Stomach smooth muscle (tissue), 2 donors: Measurements from ENCODE around the gene NSA2.
"Not testable (repeated sequence)": the region's sequence is repeated elsewhere in the genome, so short reads cannot be mapped to it uniquely, and the experiment has no call there.

Experiments
- H3K27ac ChIP-seq: one replicate; pipeline ENCODE4 v1.7.0; 2013; ENCODE audit warnings: mild to moderate bottlenecking, low read length, inconsistent platforms
- H3K27me3 ChIP-seq, 2 donors: one replicate each; pipeline ENCODE4 v1.7.0; 2013; ENCODE audit warnings: low read length in 2 of 2; ENCODE audit not compliant: insufficient read depth in 2 of 2, control insufficient read depth in 1 of 2
- H3K36me3 ChIP-seq, 2 donors: one replicate each; pipeline ENCODE4 v1.7.0; 2013; ENCODE audit warnings: low read length in 2 of 2; ENCODE audit not compliant: control insufficient read depth in 2 of 2, insufficient read depth in 2 of 2
- H3K4me1 ChIP-seq: one replicate; pipeline ENCODE4 v1.7.0; 2013; ENCODE audit warnings: low read length; ENCODE audit not compliant: control insufficient read depth, insufficient read depth
- H3K4me3 ChIP-seq, 2 donors: one replicate each; pipeline ENCODE4 v1.7.0; 2013; ENCODE audit warnings: low read length in 2 of 2
- H3K9ac ChIP-seq, 2 donors: one replicate each; pipeline ENCODE4 v1.7.0; 2013; ENCODE audit warnings: low read length in 2 of 2, mild to moderate bottlenecking in 1 of 2
- H3K9me3 ChIP-seq, 2 donors: one replicate each; pipeline ENCODE4 v1.7.0; 2013; ENCODE audit warnings: low read length in 2 of 2; ENCODE audit not compliant: control insufficient read depth in 2 of 2
- donor health status: healthy.
- donor health status: Pancreatic carcinoma.

NSA2 gene

GRCh38 chr5:74765929-74766328, 1.1 kb upstream of the NSA2 start:
- Histone ChIP-seq H3K27me3 (no peaks in the 10 kb centered on the region), H3K27ac (no peak overlapping the region), H3K9me3 (no peaks in the 10 kb centered on the region), H3K9ac (peak overlapping the region; percentile 90 to 92), H3K4me1 (peaks cover 22% of the 10 kb centered on the region), H3K4me3 (peak overlapping the region; percentile 97 to 100), H3K36me3 (peaks cover 6 to 11% of the 10 kb centered on the region in 2 donors)

- H3K36me3 ChIP-seq = peaks cover 9 to 15% of the 10 kb centered on the region in 2 donors
- peaks cover 22% of the 10 kb centered on the region for H3K4me1 ChIP-seq
- peak overlapping the region; percentile 49 for H3K27ac ChIP-seq
- H3K9ac ChIP-seq = peak overlapping the region; percentile 90 to 92
- H3K27me3 ChIP-seq = no peaks in the 10 kb centered on the region
- H3K4me3 ChIP-seq = peak overlapping the region; percentile 97 to 100
- H3K9me3 ChIP-seq = no peaks in the 10 kb centered on the region
Observed at GRCh38 chr5:74766418-74766848, 616 bp upstream of the NSA2 start.

GRCh38 chr5:74767579-74767913, 497 bp downstream of the NSA2 start:
- Histone ChIP-seq H3K4me3 (peak overlapping the region; percentile 97 to 100), H3K27ac (peak overlapping the region; percentile 77), H3K27me3 (no peaks in the 10 kb centered on the region), H3K4me1 (peaks cover 22% of the 10 kb centered on the region), H3K36me3 (peaks cover 10 to 13% of the 10 kb centered on the region in 2 donors), H3K9me3 (no peaks in the 10 kb centered on the region), H3K9ac (peak overlapping the region; percentile 90 to 92)

- Histone ChIP-seq H3K9ac (no peak overlapping the region), H3K36me3 (peaks cover 22 to 23% of the 10 kb centered on the region in 2 donors), H3K4me3 (no peak overlapping the region), H3K27me3 (no peaks in the 10 kb centered on the region), H3K9me3 (no peaks in the 10 kb centered on the region), H3K27ac (no peak overlapping the region), H3K4me1 (peaks cover 8% of the 10 kb centered on the region)
Observed at GRCh38 chr5:74772359-74772758, 5.3 kb downstream of the NSA2 start.

- no peaks in the 10 kb centered on the region for H3K27me3 ChIP-seq
- H3K9ac ChIP-seq = no peak overlapping the region
- H3K4me3 ChIP-seq = no peak overlapping the region
- no peak overlapping the region for H3K27ac ChIP-seq
- H3K36me3 ChIP-seq = peaks cover 3 to 5% of the 10 kb centered on the region in 2 donors
- H3K9me3 ChIP-seq = no peaks in the 10 kb centered on the region
- no peaks in the 10 kb centered on the region for H3K4me1 ChIP-seq
Observed at GRCh38 chr5:74778609-74779008, 11.6 kb downstream of the NSA2 start.

- Histone ChIP-seq H3K27ac (no peak overlapping the region), H3K27me3 (no peaks in the 10 kb centered on the region), H3K36me3 (no peaks in the 10 kb centered on the region), H3K4me3 (no peak overlapping the region), H3K4me1 (no peaks in the 10 kb centered on the region), H3K9ac (no peak overlapping the region), H3K9me3 (no peaks in the 10 kb centered on the region)
Observed at GRCh38 chr5:74786851-74787250, 19.8 kb downstream of the NSA2 start.

DNA sequence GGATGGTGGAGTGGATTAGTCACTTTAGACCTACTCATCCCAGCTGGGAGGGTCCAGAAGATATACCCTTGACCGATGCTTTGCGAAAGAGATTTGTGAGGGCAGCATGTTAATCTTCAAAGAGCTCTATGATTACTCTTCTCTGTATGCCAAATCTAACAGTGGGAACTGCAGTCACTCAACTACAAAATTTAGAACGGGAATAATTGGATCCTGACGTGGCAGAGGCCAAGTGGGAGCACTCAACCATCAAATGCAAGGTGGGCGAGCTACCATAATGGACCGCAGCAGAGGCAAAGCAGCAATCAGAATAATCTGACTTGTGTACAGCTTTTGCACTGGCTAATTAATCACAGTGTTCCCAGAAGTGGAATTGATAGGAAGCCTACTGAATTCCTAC, 20.4 kb downstream of the NSA2 start:
- no peaks in the 10 kb centered on the region for H3K4me1 ChIP-seq
- H3K4me3 ChIP-seq = no peak overlapping the region
- no peak overlapping the region for H3K9ac ChIP-seq
- no peaks in the 10 kb centered on the region for H3K36me3 ChIP-seq
- H3K9me3 ChIP-seq = no peaks in the 10 kb centered on the region
- no peak overlapping the region for H3K27ac ChIP-seq
- H3K27me3 ChIP-seq = no peaks in the 10 kb centered on the region

GRCh38 chr5:74791669-74792068, 24.6 kb downstream of the NSA2 start:
- not testable (repeated sequence) for H3K9me3 ChIP-seq, H3K27ac ChIP-seq, H3K4me1 ChIP-seq, H3K4me3 ChIP-seq, H3K36me3 ChIP-seq, H3K27me3 ChIP-seq, H3K9ac ChIP-seq

- Histone ChIP-seq H3K36me3 (no peaks in the 10 kb centered on the region), H3K4me1 (no peaks in the 10 kb centered on the region), H3K4me3 (no peak overlapping the region), H3K27me3 (no peaks in the 10 kb centered on the region), H3K9ac (no peak overlapping the region), H3K27ac (no peak overlapping the region), H3K9me3 (no peaks in the 10 kb centered on the region)
Observed at GRCh38 chr5:74798977-74799911, 32.2 kb downstream of the NSA2 start.

- Histone ChIP-seq H3K9ac (no peak overlapping the region), H3K27me3 (no peaks in the 10 kb centered on the region), H3K9me3 (no peaks in the 10 kb centered on the region), H3K36me3 (no peaks in the 10 kb centered on the region), H3K4me1 (no peaks in the 10 kb centered on the region), H3K27ac (no peak overlapping the region), H3K4me3 (no peak overlapping the region)
Observed at GRCh38 chr5:74801197-74801596, 34.1 kb downstream of the NSA2 start.

DNA sequence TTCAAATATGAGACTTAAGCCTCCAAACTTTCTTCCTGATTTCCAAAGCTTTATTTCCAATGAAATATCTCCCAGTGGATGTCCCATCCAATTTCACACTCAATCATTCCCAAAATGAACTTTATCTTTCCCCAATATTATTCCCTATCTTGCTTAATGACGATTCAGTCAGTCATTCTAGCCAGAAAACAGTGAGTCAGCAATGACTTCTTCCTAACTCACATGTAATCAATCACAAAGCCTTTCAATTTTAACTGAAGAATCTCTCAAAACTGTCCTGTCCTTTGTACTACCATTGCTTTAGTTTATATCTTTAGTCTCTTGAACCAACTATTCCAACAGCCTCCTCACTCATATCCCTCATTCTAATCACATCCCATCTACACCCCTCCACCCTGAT, 34.9 kb downstream of the NSA2 start:
- Histone ChIP-seq H3K27ac (no peak overlapping the region), H3K9me3 (no peaks in the 10 kb centered on the region), H3K9ac (no peak overlapping the region), H3K36me3 (no peaks in the 10 kb centered on the region), H3K27me3 (no peaks in the 10 kb centered on the region), H3K4me3 (no peak overlapping the region), H3K4me1 (no peaks in the 10 kb centered on the region)
